ENCODE results near the gene CLCN2. TPM values are rescaled to one million over a fixed set of nuclear protein-coding genes. Genes with fewer than 3 reads are reported as not detected.
A peak's percentile ranks its signal among the peaks of the same experiment; 100 is the strongest.

CLCN2 gene
- polyA plus RNA-seq, 1 donor from 2014 or later, result 13.4 TPM

- TF ChIP-seq SMC3 (conservative IDR thresholded peaks at IDR 0.05; ENCODE audit: poor library complexity) (no peak), POLR2AphosphoS5 (IDR thresholded peaks at IDR 0.05) (no peak), EP300 (conservative IDR thresholded peaks at IDR 0.05; ENCODE audit: poor library complexity, severe bottlenecking) (no peak)
These were observed 24.0 kb downstream of the CLCN2 start, which contains the start of gene FAM131A (continued) for GRCh38 chr3:184337399-184337714.

GRCh38 chr3:184336547-184337398 lies 24.6 kb downstream of the CLCN2 start:
- no peaks in the 10 kb centered on the region for H3K9me2 ChIP-seq (ENCODE audit: insufficient read depth, low read length)
- no peaks in the 10 kb centered on the region for H3K36me3 ChIP-seq (ENCODE audit: insufficient read depth, low read length)
- peak overlapping the region; percentile 99 for H3K27ac ChIP-seq (ENCODE audit: low read length)
- H3K4me2 ChIP-seq (ENCODE audit: low read length), result peak overlapping the region; percentile 94
- H3K9me3 ChIP-seq (ENCODE audit: low read length), result no peaks in the 10 kb centered on the region
- H3K79me2 ChIP-seq (replicated peaks; ENCODE audit: insufficient read depth, low read length), result peaks cover 37% of the 10 kb centered on the region
- H3K9ac ChIP-seq (ENCODE audit: low read length), result peak overlapping the region; percentile 98
- peaks cover 10% of the 10 kb centered on the region for H3F3A ChIP-seq (ENCODE audit: insufficient read depth, low read length, poor library complexity, severe bottlenecking)
- TF ChIP-seq POLR2AphosphoS5 (IDR thresholded peaks at IDR 0.05) (peak; percentile 35), REST (IDR thresholded peaks at IDR 0.05; ENCODE audit: borderline replicate concordance) (no peak)
- H2AFZ ChIP-seq (ENCODE audit: low read depth, low read length), result no peak overlapping the region
- no peaks in the 10 kb centered on the region for H4K20me1 ChIP-seq (ENCODE audit: insufficient read depth)
- peak overlapping the region; percentile 95 for H3K4me3 ChIP-seq (ENCODE audit: low read length)
- no peaks in the 10 kb centered on the region for H3K27me3 ChIP-seq (ENCODE audit: insufficient read depth, low read depth, low read length)

GRCh38 chr3:184335661-184336546 lies 25.5 kb downstream of the CLCN2 start:
- H3K9ac ChIP-seq (ENCODE audit: low read length), result peak overlapping the region; percentile 98
- H3K27me3 ChIP-seq (ENCODE audit: insufficient read depth, low read depth, low read length), result no peaks in the 10 kb centered on the region
- peak overlapping the region; percentile 60 for H2AFZ ChIP-seq (ENCODE audit: low read depth, low read length)
- no peaks in the 10 kb centered on the region for H3K9me3 ChIP-seq (ENCODE audit: low read length)
- H3K4me3 ChIP-seq (ENCODE audit: low read length), result peak overlapping the region; percentile 95
- H3K79me2 ChIP-seq (replicated peaks; ENCODE audit: insufficient read depth, low read length), result peaks cover 31% of the 10 kb centered on the region
- H4K20me1 ChIP-seq (ENCODE audit: insufficient read depth), result no peaks in the 10 kb centered on the region
- peaks cover 10% of the 10 kb centered on the region for H3F3A ChIP-seq (ENCODE audit: insufficient read depth, low read length, poor library complexity, severe bottlenecking)
- H3K9me2 ChIP-seq (ENCODE audit: insufficient read depth, low read length), result no peaks in the 10 kb centered on the region
- TF ChIP-seq CTCF (IDR thresholded peaks at IDR 0.05; ENCODE audit: poor library complexity, severe bottlenecking), result peak; percentile 53
- TF ChIP-seq POLR2AphosphoS5 (IDR thresholded peaks at IDR 0.05), result peak; percentile 92
- TF ChIP-seq EP300 (conservative IDR thresholded peaks at IDR 0.05; ENCODE audit: poor library complexity, severe bottlenecking), result peak; percentile 50
- TF ChIP-seq REST (IDR thresholded peaks at IDR 0.05; ENCODE audit: borderline replicate concordance), result peak; percentile 13
- TF ChIP-seq EZH2 (IDR thresholded peaks at IDR 0.05; ENCODE audit: borderline replicate concordance, insufficient read depth, low read length, poor library complexity, severe bottlenecking), result no peak
- TF ChIP-seq SMC3 (conservative IDR thresholded peaks at IDR 0.05; ENCODE audit: poor library complexity), result peak; percentile 27
- TF ChIP-seq RAD21 (conservative IDR thresholded peaks at IDR 0.05), result peak; percentile 34
- peak; percentile 33 for TF ChIP-seq MXI1 (conservative IDR thresholded peaks at IDR 0.05; ENCODE audit: poor library complexity, severe bottlenecking)
- peak; percentile 50 for TF ChIP-seq TAF1 (IDR thresholded peaks at IDR 0.05; ENCODE audit: low read depth)
- H3K27ac ChIP-seq (ENCODE audit: low read length), result peak overlapping the region; percentile 99
- no peaks in the 10 kb centered on the region for H3K36me3 ChIP-seq (ENCODE audit: insufficient read depth, low read length)
- H3K4me2 ChIP-seq (ENCODE audit: low read length), result peak overlapping the region; percentile 94
